ENCODE results near the gene MYO3B.

DNA sequence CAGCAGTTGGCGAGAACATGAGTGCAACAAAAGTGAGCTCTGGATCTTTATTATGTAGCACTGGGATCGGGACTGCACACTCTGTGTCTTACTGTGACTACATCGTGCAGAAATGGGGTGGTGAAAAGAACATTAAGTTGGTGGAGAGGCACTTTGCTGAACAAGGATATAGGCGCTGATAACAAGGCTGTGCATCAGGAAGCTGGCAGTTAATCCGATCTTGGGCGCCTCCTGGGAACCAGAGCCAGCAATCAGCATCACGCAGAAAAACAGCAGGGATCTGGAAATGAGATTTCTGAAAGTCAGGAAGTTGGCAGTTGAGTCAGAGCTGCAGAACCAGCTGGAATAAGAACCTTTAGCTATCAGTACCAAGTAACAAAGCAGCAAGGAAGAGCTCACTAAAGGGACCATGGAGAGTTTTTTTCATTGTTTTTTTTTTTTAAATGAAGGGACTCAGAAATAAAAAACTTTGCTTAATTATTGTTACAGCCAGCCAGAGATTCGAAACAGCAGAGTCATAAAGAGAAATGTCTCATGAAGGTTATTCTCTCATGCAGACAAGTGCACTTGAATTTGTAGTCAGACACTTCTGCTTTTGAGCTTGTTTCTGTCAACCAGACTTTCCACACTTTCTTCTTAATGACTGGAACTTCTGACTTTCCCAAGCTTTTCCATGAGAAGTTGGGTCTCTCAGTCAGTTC is 22.8 kb upstream of the MYO3B start:
- TF ChIP-seq, protein P1, sequence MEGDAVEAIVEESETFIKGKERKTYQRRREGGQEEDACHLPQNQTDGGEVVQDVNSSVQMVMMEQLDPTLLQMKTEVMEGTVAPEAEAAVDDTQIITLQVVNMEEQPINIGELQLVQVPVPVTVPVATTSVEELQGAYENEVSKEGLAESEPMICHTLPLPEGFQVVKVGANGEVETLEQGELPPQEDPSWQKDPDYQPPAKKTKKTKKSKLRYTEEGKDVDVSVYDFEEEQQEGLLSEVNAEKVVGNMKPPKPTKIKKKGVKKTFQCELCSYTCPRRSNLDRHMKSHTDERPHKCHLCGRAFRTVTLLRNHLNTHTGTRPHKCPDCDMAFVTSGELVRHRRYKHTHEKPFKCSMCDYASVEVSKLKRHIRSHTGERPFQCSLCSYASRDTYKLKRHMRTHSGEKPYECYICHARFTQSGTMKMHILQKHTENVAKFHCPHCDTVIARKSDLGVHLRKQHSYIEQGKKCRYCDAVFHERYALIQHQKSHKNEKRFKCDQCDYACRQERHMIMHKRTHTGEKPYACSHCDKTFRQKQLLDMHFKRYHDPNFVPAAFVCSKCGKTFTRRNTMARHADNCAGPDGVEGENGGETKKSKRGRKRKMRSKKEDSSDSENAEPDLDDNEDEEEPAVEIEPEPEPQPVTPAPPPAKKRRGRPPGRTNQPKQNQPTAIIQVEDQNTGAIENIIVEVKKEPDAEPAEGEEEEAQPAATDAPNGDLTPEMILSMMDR (IDR thresholded peaks at IDR 0.05; ENCODE audit: low read depth, low read length) = no peak
- TF ChIP-seq POLR2A (IDR thresholded peaks at IDR 0.05; ENCODE audit: extremely low read depth, insufficient read length) = no peak
- TF ChIP-seq, protein P2, sequence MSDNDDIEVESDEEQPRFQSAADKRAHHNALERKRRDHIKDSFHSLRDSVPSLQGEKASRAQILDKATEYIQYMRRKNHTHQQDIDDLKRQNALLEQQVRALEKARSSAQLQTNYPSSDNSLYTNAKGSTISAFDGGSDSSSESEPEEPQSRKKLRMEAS (IDR thresholded peaks at IDR 0.05; ENCODE audit: low read depth, low read length) = no peak

All from NB4 (cell line).